Stomach (tissue), 4 donors: Measurements from ENCODE around the gene NR6A1.

Source experiments
- CTCF ChIP-seq, 7 experiments: fragments of 450-650 bp in 4 of 7; fragments of 200-600 bp in 3 of 7; sonication (generic) in 3 of 7; IDR thresholded peaks; one replicate each; pipeline ENCODE4 v1.5.1; 2016 to 2019; ENCODE audit warnings: antibody characterized with exemption in 7 of 7, control low read depth in 2 of 7, mild to moderate bottlenecking in 1 of 7
- EP300 ChIP-seq: sonication (generic); formaldehyde crosslinking; IDR thresholded peaks from one replicate; pipeline ENCODE4 v1.6.1; 2017; ENCODE audit warnings: antibody characterized with exemption
- POLR2A ChIP-seq, 4 donors: fragments of 450-650 bp; IDR thresholded peaks; one replicate each; pipeline ENCODE4 v1.6.1; 2016; ENCODE audit warnings: antibody characterized with exemption in 4 of 4, control low read depth in 2 of 4, mild to moderate bottlenecking in 1 of 4, moderate library complexity in 1 of 4
- POLR2AphosphoS5 ChIP-seq, 3 donors: sonication (generic); formaldehyde crosslinking; IDR thresholded peaks; one replicate each; pipeline ENCODE4 v1.6.1; 2016; ENCODE audit warnings: antibody characterized with exemption in 3 of 3

- TF ChIP-seq EP300 (no peak), CTCF (IDR thresholded peaks at IDR 0.05) (no peak), POLR2A (IDR thresholded peaks at IDR 0.05) (no peak), POLR2AphosphoS5 (IDR thresholded peaks at IDR 0.05) (no peak)
Measured at GRCh38 chr9:124594225-124594624, 176.9 kb downstream of the NR6A1 start.
